ENCODE measurements around the gene SSMEM1. TPM values are rescaled to one million over a fixed set of nuclear protein-coding genes. Genes with fewer than 3 reads are reported as not detected.
A peak's percentile ranks its signal among the peaks of the same experiment; 100 is the strongest.
"Not testable (repeated sequence)": the region's sequence is repeated elsewhere in the genome, so short reads cannot be mapped to it uniquely, and the experiment has no call there.

The SSMEM1 gene
- total RNA-seq, 1 experiment from 2014 or later: not detected

GRCh38 chr7:130224210-130224609 is 16.6 kb downstream of the SSMEM1 start:
- no peak for DNase-seq (ENCODE audit: low read depth, low spot score)
- no peak for TF ChIP-seq SIN3A (IDR thresholded peaks at IDR 0.05; ENCODE audit: borderline replicate concordance, insufficient read depth, low read depth, low read length)
- TF ChIP-seq POLR2AphosphoS5 (IDR thresholded peaks at IDR 0.05; ENCODE audit: low read depth, low read length): no peak
- no peak for TF ChIP-seq CTCF (IDR thresholded peaks at IDR 0.05)
- no peak for TF ChIP-seq REST (IDR thresholded peaks at IDR 0.05; ENCODE audit: insufficient read depth in 1 of 2, low read depth in 2 of 2, low read length in 1 of 2)
- TF ChIP-seq TCF7L2 (IDR thresholded peaks at IDR 0.05; ENCODE audit: low read depth, low read length): no peak
- Histone ChIP-seq H3K4me3 (ENCODE audit: low read depth in 2 of 2, low read length in 2 of 2) (no peak overlapping the region), H3K36me3 (ENCODE audit: control insufficient read depth, insufficient read depth, low read length) (no peaks in the 10 kb centered on the region), H3K9me3 (ENCODE audit: control insufficient read depth, insufficient read depth, low read depth, low read length) (no peaks in the 10 kb centered on the region), H3K27ac (ENCODE audit: low read length) (no peak overlapping the region), H3K4me1 (ENCODE audit: control insufficient read depth, insufficient read depth, low read length) (no peaks in the 10 kb centered on the region), H3K27me3 (ENCODE audit: control insufficient read depth, insufficient read depth, low read length) (no peaks in the 10 kb centered on the region)
- no TSS peak for BruUV-seq (replicated peaks)
- CTCF ChIA-PET: no interaction called here
- intact Hi-C loops (cut with micrococcal nuclease; ENCODE audit: unreplicated experiment): no loop called here
- no peak for ATAC-seq
- in situ Hi-C loops (cut with HindIII; ENCODE audit: low pct_unique_long_range_greater_than_20kb, low sequenced_read_pairs): no loop called here
- POLR2A ChIA-PET: no interaction called here

- H3K27ac ChIP-seq (ENCODE audit: low read length); H3K27me3 ChIP-seq (ENCODE audit: control insufficient read depth, insufficient read depth, low read length); H3K4me3 ChIP-seq (ENCODE audit: low read depth in 2 of 2, low read length in 2 of 2); H3K36me3 ChIP-seq (ENCODE audit: control insufficient read depth, insufficient read depth, low read length); BruUV-seq (replicated peaks); CTCF ChIA-PET; intact Hi-C loops (cut with micrococcal nuclease; ENCODE audit: unreplicated experiment); H3K4me1 ChIP-seq (ENCODE audit: control insufficient read depth, insufficient read depth, low read length); POLR2A ChIA-PET; H3K9me3 ChIP-seq (ENCODE audit: control insufficient read depth, insufficient read depth, low read depth, low read length); in situ Hi-C loops (cut with HindIII; ENCODE audit: low pct_unique_long_range_greater_than_20kb, low sequenced_read_pairs): not testable (repeated sequence)
- DNase-seq (ENCODE audit: low read depth, low spot score) (peak; percentile 51), ATAC-seq (peak; percentile 56)
Observed at GRCh38 chr7:130224923-130225322, 17.3 kb downstream of the SSMEM1 start.

- CTCF ChIA-PET: no interaction called here
- ATAC-seq (no peak), DNase-seq (ENCODE audit: low read depth, low spot score) (no peak)
- in situ Hi-C loops (cut with HindIII; ENCODE audit: low pct_unique_long_range_greater_than_20kb, low sequenced_read_pairs): no loop called here
- Histone ChIP-seq H3K4me3 (ENCODE audit: low read depth in 2 of 2, low read length in 2 of 2) (no peak overlapping the region), H3K9me3 (ENCODE audit: control insufficient read depth, insufficient read depth, low read depth, low read length) (no peaks in the 10 kb centered on the region), H3K36me3 (ENCODE audit: control insufficient read depth, insufficient read depth, low read length) (no peaks in the 10 kb centered on the region), H3K27me3 (ENCODE audit: control insufficient read depth, insufficient read depth, low read length) (no peaks in the 10 kb centered on the region), H3K4me1 (ENCODE audit: control insufficient read depth, insufficient read depth, low read length) (no peaks in the 10 kb centered on the region), H3K27ac (ENCODE audit: low read length) (no peak overlapping the region)
- intact Hi-C loops (cut with micrococcal nuclease; ENCODE audit: unreplicated experiment): no loop called here
- no peak for TF ChIP-seq SIN3A (IDR thresholded peaks at IDR 0.05; ENCODE audit: borderline replicate concordance, insufficient read depth, low read depth, low read length)
- no peak for TF ChIP-seq REST (IDR thresholded peaks at IDR 0.05; ENCODE audit: insufficient read depth in 1 of 2, low read depth in 2 of 2, low read length in 1 of 2)
- TF ChIP-seq CTCF (IDR thresholded peaks at IDR 0.05): no peak
- no peak for TF ChIP-seq TCF7L2 (IDR thresholded peaks at IDR 0.05; ENCODE audit: low read depth, low read length)
- no peak for TF ChIP-seq POLR2AphosphoS5 (IDR thresholded peaks at IDR 0.05; ENCODE audit: low read depth, low read length)
- POLR2A ChIA-PET: interaction anchor here (0.6 kb wide), 1 partner anchor 212 kb away, joined by 3 read pairs; no protein-coding TSS in a partner anchor
- BruUV-seq (replicated peaks): no TSS peak
Observed at GRCh38 chr7:130226333-130226732, 18.7 kb downstream of the SSMEM1 start.

All from Panc1 (cell line).